OCI-LY3 (cell line): ENCODE results near the gene NEB.

ENCODE experiments used
- H2AFZ ChIP-seq: fragments of 200-600, 300-600 bp; shearing (Covaris generic); 2 replicates; pipeline ENCODE4 v1.6.0; 2014; ENCODE audit warnings: antibody characterized with exemption, low read depth, low read length
- H3K27ac ChIP-seq: fragments of 200-600, 300-600 bp; sonication (generic); 2 replicates; pipeline ENCODE4 v1.5.1; 2014; ENCODE audit warnings: mild to moderate bottlenecking, low read length, moderate library complexity, mixed read lengths
- H3K27me3 ChIP-seq: fragments of 200-600, 300-600 bp; sonication (generic); 2 replicates; pipeline ENCODE4 v1.6.1; 2014; ENCODE audit warnings: low read depth, low read length, mixed read lengths
- H3K36me3 ChIP-seq: fragments of 200-600, 300-600 bp; sonication (generic); replicated peaks from 2 replicates; pipeline ENCODE3; 2014; ENCODE audit warnings: low read depth, low read length, mixed read lengths
- H3K4me1 ChIP-seq: fragments of 300-600, 200-600 bp; sonication (generic); 2 replicates; pipeline ENCODE4 v1.6.1; 2014; ENCODE audit warnings: low read length, mixed read lengths
- H3K4me2 ChIP-seq: fragments of 200-600, 300-600 bp; sonication (generic); 2 replicates; pipeline ENCODE4 v1.6.1; 2014; ENCODE audit warnings: low read length, mixed read lengths
- H3K4me3 ChIP-seq: fragments of 300-600, 200-600 bp; sonication (generic); 2 replicates; pipeline ENCODE4 v1.5.1; 2014; ENCODE audit warnings: antibody characterized with exemption, mild to moderate bottlenecking, low read length, moderate library complexity
- H3K79me2 ChIP-seq: fragments of 300-600, 200-600 bp; shearing (Covaris generic); 2 replicates; pipeline ENCODE4 v1.6.1; 2014; ENCODE audit warnings: mild to moderate bottlenecking, low read length, mixed read lengths
- H3K9ac ChIP-seq: fragments of 300-600, 200-600 bp; shearing (Covaris generic); 2 replicates; pipeline ENCODE4 v1.6.0; 2014; ENCODE audit warnings: mild to moderate bottlenecking, low read length, moderate library complexity
- H3K9me3 ChIP-seq: fragments of 200-600, 300-600 bp; shearing (Covaris generic); 2 replicates; pipeline ENCODE4 v1.6.1; 2014; ENCODE audit warnings: low read length, mixed read lengths; ENCODE audit not compliant: insufficient read depth
- H4K20me1 ChIP-seq: fragments of 200-600, 300-600 bp; sonication (generic); 2 replicates; pipeline ENCODE4 v1.6.1; 2016; ENCODE audit warnings: low read length, mixed read lengths; ENCODE audit not compliant: insufficient read depth
- EZH2phosphoT487 ChIP-seq: fragments of 200-600 bp; shearing (Covaris generic); IDR thresholded peaks from 2 replicates; pipeline ENCODE4 v1.6.1; 2018; ENCODE audit warnings: antibody characterized with exemption, mixed run types, low read depth
- TF ChIP-seq, protein P1 (sequence below): fragments of 200-600, 300-600 bp; sonication (generic); IDR thresholded peaks from 2 replicates; pipeline ENCODE4 v1.5.1; 2014; ENCODE audit warnings: antibody characterized with exemption, low read length, low read depth

Gene NEB

DNA sequence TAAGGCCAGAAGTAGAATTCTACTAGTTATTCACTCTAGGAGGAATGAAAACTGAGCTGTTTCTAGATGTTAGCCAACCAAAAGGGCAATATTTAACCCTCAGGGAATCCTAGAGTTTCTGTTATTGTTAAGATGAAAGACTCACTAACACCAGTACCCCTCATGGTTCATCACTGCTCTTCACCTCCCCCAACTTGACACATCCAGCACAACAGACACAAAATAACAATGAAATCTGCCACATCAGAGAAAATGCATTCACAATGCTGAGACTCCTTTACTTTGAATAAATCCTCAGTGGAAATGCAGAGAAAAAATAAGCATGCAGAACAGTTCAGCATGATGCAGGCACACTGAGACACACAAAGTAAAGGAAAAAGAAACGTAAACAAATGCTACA is 213.3 kb downstream of the NEB start:
- Histone ChIP-seq H3K27me3 (no peaks in the 10 kb centered on the region), H3K9ac (no peak overlapping the region), H3K4me1 (peaks cover 14% of the 10 kb centered on the region), H2AFZ (no peak overlapping the region), H3K4me3 (no peak overlapping the region), H3K36me3 (no peaks in the 10 kb centered on the region), H4K20me1 (no peaks in the 10 kb centered on the region), H3K27ac (no peak overlapping the region), H3K4me2 (no peak overlapping the region), H3K9me3 (no peaks in the 10 kb centered on the region), H3K79me2 (no peaks in the 10 kb centered on the region)
- no peak for TF ChIP-seq EZH2phosphoT487
- TF ChIP-seq, protein P1, sequence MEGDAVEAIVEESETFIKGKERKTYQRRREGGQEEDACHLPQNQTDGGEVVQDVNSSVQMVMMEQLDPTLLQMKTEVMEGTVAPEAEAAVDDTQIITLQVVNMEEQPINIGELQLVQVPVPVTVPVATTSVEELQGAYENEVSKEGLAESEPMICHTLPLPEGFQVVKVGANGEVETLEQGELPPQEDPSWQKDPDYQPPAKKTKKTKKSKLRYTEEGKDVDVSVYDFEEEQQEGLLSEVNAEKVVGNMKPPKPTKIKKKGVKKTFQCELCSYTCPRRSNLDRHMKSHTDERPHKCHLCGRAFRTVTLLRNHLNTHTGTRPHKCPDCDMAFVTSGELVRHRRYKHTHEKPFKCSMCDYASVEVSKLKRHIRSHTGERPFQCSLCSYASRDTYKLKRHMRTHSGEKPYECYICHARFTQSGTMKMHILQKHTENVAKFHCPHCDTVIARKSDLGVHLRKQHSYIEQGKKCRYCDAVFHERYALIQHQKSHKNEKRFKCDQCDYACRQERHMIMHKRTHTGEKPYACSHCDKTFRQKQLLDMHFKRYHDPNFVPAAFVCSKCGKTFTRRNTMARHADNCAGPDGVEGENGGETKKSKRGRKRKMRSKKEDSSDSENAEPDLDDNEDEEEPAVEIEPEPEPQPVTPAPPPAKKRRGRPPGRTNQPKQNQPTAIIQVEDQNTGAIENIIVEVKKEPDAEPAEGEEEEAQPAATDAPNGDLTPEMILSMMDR = no peak

DNA sequence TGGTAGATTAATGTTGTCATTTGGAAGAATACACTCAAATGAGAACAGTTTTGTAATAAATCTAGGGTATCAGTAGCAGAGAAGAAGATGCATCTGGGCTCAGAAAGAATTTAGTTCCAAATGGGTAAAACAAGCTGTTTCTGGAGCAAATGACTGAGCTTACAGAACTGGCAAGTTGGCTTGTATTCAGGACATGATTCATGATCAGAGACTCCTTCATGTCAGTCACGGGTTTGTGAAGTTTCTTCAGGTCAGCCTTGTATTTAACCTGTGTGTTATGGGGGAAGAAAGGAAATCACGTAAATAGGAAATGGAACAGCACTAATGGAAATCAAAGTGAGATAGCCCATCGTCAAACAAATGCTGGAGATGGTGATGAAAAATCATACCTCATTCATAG is 215.5 kb downstream of the NEB start:
- no peak for TF ChIP-seq EZH2phosphoT487
- TF ChIP-seq, protein P1 = no peak
- H3K4me2 ChIP-seq = no peak overlapping the region
- no peaks in the 10 kb centered on the region for H3K36me3 ChIP-seq
- no peaks in the 10 kb centered on the region for H3K9me3 ChIP-seq
- H3K9ac ChIP-seq = no peak overlapping the region
- no peak overlapping the region for H3K27ac ChIP-seq
- no peak overlapping the region for H3K4me3 ChIP-seq
- no peaks in the 10 kb centered on the region for H4K20me1 ChIP-seq
- no peaks in the 10 kb centered on the region for H3K27me3 ChIP-seq
- no peak overlapping the region for H2AFZ ChIP-seq
- peaks cover 5% of the 10 kb centered on the region for H3K4me1 ChIP-seq
- H3K79me2 ChIP-seq = no peaks in the 10 kb centered on the region

DNA sequence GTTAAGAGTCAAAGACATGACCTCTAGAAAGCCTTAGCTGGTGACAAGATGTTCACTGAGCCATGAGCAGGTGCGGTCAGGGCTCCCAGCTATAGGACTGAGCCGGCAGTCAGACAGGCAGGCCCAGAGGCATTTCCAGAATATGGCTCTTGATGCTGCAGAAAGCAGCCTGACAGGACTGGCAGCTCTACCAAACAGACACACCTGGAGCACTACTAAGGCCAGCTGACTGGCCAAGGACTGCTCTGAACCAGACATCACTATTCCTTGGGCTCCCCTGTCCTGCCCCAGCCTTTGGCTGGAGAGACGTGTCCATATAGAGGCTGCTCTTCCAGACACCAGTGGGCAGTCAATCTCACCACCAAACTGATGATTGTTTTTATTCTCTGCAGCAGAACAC is 225.8 kb downstream of the NEB start:
- no peak overlapping the region for H3K4me2 ChIP-seq
- no peaks in the 10 kb centered on the region for H3K79me2 ChIP-seq
- H3K36me3 ChIP-seq = peaks cover 7% of the 10 kb centered on the region
- H3K27me3 ChIP-seq = no peaks in the 10 kb centered on the region
- no peaks in the 10 kb centered on the region for H3K9me3 ChIP-seq
- no peak overlapping the region for H2AFZ ChIP-seq
- no peak overlapping the region for H3K9ac ChIP-seq
- no peak overlapping the region for H3K4me3 ChIP-seq
- H3K4me1 ChIP-seq = no peaks in the 10 kb centered on the region
- H3K27ac ChIP-seq = no peak overlapping the region
- no peaks in the 10 kb centered on the region for H4K20me1 ChIP-seq
- TF ChIP-seq, protein P1 = no peak
- no peak for TF ChIP-seq EZH2phosphoT487

DNA sequence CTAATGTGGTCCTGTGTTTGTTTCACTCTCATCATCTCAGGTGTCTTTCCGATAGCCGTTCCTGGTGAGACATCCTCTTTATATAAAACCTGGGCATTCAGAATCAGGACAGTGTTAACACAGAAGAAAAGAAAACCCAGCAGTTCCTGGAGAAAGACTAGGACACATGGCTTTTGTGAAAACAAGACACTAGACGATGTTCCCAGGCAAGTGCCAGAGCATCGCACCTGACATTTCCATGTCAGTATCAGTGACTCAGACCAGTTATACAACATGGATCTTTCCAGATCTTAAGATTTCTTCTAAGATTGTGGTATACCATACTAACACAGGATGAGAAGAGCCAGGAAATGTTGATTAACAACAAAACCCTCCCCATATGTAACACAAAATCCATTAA is 228.1 kb downstream of the NEB start:
- TF ChIP-seq, protein P1 = no peak
- TF ChIP-seq EZH2phosphoT487 = no peak
- Histone ChIP-seq H3K9me3 (no peaks in the 10 kb centered on the region), H3K4me3 (no peak overlapping the region), H4K20me1 (no peaks in the 10 kb centered on the region), H3K27me3 (no peaks in the 10 kb centered on the region), H3K4me1 (no peaks in the 10 kb centered on the region), H3K27ac (no peak overlapping the region), H3K9ac (no peak overlapping the region), H3K4me2 (no peak overlapping the region), H2AFZ (no peak overlapping the region), H3K79me2 (no peaks in the 10 kb centered on the region), H3K36me3 (peaks cover 3% of the 10 kb centered on the region)
